ENCODE measurements around the gene CHRNB4.

GRCh38 chr15:78597583-78597982, 43.4 kb downstream of the CHRNB4 start:
- TF ChIP-seq PATZ1 (CRISPR knock-in tag; IDR thresholded peaks at IDR 0.05; ENCODE audit: borderline replicate concordance) (no peak), ZFP30 (CRISPR knock-in tag; IDR thresholded peaks at IDR 0.05) (no peak), ISL1 (CRISPR knock-in tag; IDR thresholded peaks at IDR 0.05) (no peak), ZNF565 (CRISPR knock-in tag; conservative IDR thresholded peaks at IDR 0.05; ENCODE audit: low read depth) (no peak), ZC3H10 (CRISPR knock-in tag; IDR thresholded peaks at IDR 0.05) (no peak), RARB (CRISPR knock-in tag; IDR thresholded peaks at IDR 0.05) (no peak), CREB5 (CRISPR knock-in tag; IDR thresholded peaks at IDR 0.05; ENCODE audit: low read depth) (no peak), PPARA (CRISPR knock-in tag; IDR thresholded peaks at IDR 0.05; ENCODE audit: borderline replicate concordance) (no peak), CSDC2 (CRISPR knock-in tag; IDR thresholded peaks at IDR 0.05) (no peak), TCF4 (CRISPR knock-in tag; IDR thresholded peaks at IDR 0.05; ENCODE audit: borderline replicate concordance) (no peak), ZFP3 (CRISPR knock-in tag; IDR thresholded peaks at IDR 0.05) (no peak), ESRRG (CRISPR knock-in tag; IDR thresholded peaks at IDR 0.05) (no peak), TOX (CRISPR knock-in tag; IDR thresholded peaks at IDR 0.05; ENCODE audit: borderline replicate concordance) (no peak), CSRNP3 (CRISPR knock-in tag; IDR thresholded peaks at IDR 0.05) (no peak)
